PC-3 (cell line): ENCODE results near the gene SMAD5. TPM values are rescaled to one million over a fixed set of nuclear protein-coding genes. Genes with fewer than 3 reads are reported as not detected.

Source experiments
- ATAC-seq: fragments of 200-7000 bp; cut with Tn5 transposase; 2 replicates; pipeline ENCODE4 v1.9.1; 2020; ENCODE audit warnings: mild to moderate bottlenecking, moderate library complexity
- BruUV-seq: library from RNA; stranded (reverse); fragments of 400-500 nt; replicated peaks from 2 replicates; lab custom pipeline; 2021; lab: Mats Ljungman, UMichigan
- CTCF ChIA-PET: fragments of 300-600 bp; sonication (Branson Sonifier 250); formaldehyde crosslinking; loops from one replicate; lab custom pipeline; 2022; ENCODE audit warnings: antibody characterized with exemption; lab: Charles Lee
- POLR2A ChIA-PET: fragments of 300-600 bp; sonication (Branson Sonifier 250); formaldehyde crosslinking; loops from one replicate; lab custom pipeline; 2022; ENCODE audit warnings: antibody characterized with exemption; ENCODE audit not compliant: unreplicated experiment; lab: Charles Lee
- DNase-seq: peaks from one replicate; pipeline ENCODE4 v3.0.0-alpha.2; 2015
- H2AFZ ChIP-seq: fragments of 300-600 bp; sonication (generic); 2 replicates; pipeline ENCODE4 v1.6.0; 2016; ENCODE audit warnings: antibody characterized with exemption, low read length
- H3F3A ChIP-seq: fragments of 300-600 bp; sonication (generic); one replicate; pipeline ENCODE4 v1.6.0; 2017; ENCODE audit warnings: antibody characterized with exemption, low read length, control low read depth, mild to moderate bottlenecking; ENCODE audit not compliant: unreplicated experiment
- H3K27ac ChIP-seq: fragments of 300-600 bp; sonication (generic); 2 replicates; pipeline ENCODE4 v1.5.1; 2016; ENCODE audit warnings: mild to moderate bottlenecking, low read length
- H3K27me3 ChIP-seq: fragments of 300-600 bp; sonication (generic); 2 replicates; pipeline ENCODE4 v1.6.1; 2016; ENCODE audit warnings: low read length, mixed read lengths
- H3K36me3 ChIP-seq: fragments of 300-600 bp; sonication (generic); 2 replicates; pipeline ENCODE4 v1.6.1; 2016; ENCODE audit warnings: low read depth, mixed run types, low read length, mixed read lengths
- H3K4me1 ChIP-seq: fragments of 300-600 bp; sonication (generic); 2 replicates; pipeline ENCODE4 v1.5.1; 2016; ENCODE audit warnings: low read length; ENCODE audit not compliant: insufficient read depth
- H3K4me2 ChIP-seq: fragments of 300-600 bp; sonication (generic); 2 replicates; pipeline ENCODE4 v1.6.0; 2016; ENCODE audit warnings: low read length
- H3K4me3 ChIP-seq: fragments of 300-600 bp; sonication (generic); 2 replicates; pipeline ENCODE4 v1.5.1; 2016; ENCODE audit warnings: mild to moderate bottlenecking, low read length, mixed read lengths
- H3K79me2 ChIP-seq: fragments of 300-600 bp; sonication (generic); 2 replicates; pipeline ENCODE4 v1.6.1; 2017; ENCODE audit warnings: low read length, mixed read lengths
- H3K9ac ChIP-seq: fragments of 300-600 bp; sonication (generic); 2 replicates; pipeline ENCODE4 v1.6.0; 2016; ENCODE audit warnings: mild to moderate bottlenecking, low read length
- H3K9me2 ChIP-seq: fragments of 300-600 bp; sonication (generic); replicated peaks from 2 replicates; pipeline ENCODE4 v1.6.1; 2016; ENCODE audit warnings: mixed run types, low read length, mixed read lengths
- H3K9me3 ChIP-seq: fragments of 300-600 bp; sonication (generic); 2 replicates; pipeline ENCODE4 v1.6.1; 2016; ENCODE audit warnings: low read length, mixed read lengths
- H4K20me1 ChIP-seq: fragments of 300-600 bp; sonication (generic); 2 replicates; pipeline ENCODE4 v1.6.1; 2016; ENCODE audit warnings: low read length, mixed read lengths
- EZH2 ChIP-seq: fragments of 300-600 bp; sonication (generic); IDR thresholded peaks from one replicate; pipeline ENCODE4 v1.6.1; 2017; ENCODE audit warnings: antibody characterized with exemption, mild to moderate bottlenecking, low read length; ENCODE audit not compliant: unreplicated experiment
- EZH2phosphoT487 ChIP-seq: fragments of 300-600 bp; sonication (generic); IDR thresholded peaks from 2 replicates; pipeline ENCODE4 v1.6.1; 2018; ENCODE audit warnings: mild to moderate bottlenecking, antibody characterized with exemption, low read length, borderline replicate concordance
- intact Hi-C: fragments of 100-400 bp; cut with micrococcal nuclease; formaldehyde crosslinking; loops from 2 replicates; pipeline ENCODE4 v1.9.0; 2023
- total RNA-seq: library from RNA; depleted of rRNA; stranded (reverse); fragments of >200 nt; gene quantifications from 2 replicates; pipeline ENCODE4 v1.2.3, GENCODE V29; 2014
- TF ChIP-seq, protein P1 (sequence below): fragments of 300-600 bp; sonication (generic); conservative IDR thresholded peaks from 2 replicates; pipeline ENCODE4 v1.5.1; 2017; ENCODE audit warnings: antibody characterized with exemption, low read depth, mild to moderate bottlenecking, low read length

Gene SMAD5
- total RNA-seq, 1 experiment from 2014 or later = 28.5 TPM

DNA sequence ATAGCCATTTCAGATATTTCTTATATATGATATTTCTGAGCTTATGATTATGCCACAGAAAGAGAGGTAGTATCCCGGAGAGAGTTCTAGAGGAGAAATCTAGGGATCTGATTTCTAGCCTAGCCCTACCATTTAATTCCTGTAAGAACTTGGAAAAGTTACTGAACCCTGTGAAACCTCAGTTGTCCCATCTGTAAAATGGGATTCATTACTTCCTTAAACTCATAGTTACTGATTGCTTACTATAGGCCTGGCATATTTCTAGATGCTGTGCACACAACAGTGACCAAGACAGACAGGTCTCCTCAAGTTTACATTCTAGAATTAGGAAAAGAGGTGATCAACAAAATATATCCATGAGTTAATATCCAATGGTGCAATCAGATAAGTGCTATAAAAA lies 30.8 kb upstream of the SMAD5 start:
- ATAC-seq (no peak), DNase-seq (no peak)
- ChIA-PET POLR2A (no interaction called here), CTCF (no interaction called here)
- H3K79me2 ChIP-seq = no peaks in the 10 kb centered on the region
- H3K4me1 ChIP-seq = no peaks in the 10 kb centered on the region
- no peak for TF ChIP-seq EZH2
- TF ChIP-seq EZH2phosphoT487 = no peak
- TF ChIP-seq, protein P1, sequence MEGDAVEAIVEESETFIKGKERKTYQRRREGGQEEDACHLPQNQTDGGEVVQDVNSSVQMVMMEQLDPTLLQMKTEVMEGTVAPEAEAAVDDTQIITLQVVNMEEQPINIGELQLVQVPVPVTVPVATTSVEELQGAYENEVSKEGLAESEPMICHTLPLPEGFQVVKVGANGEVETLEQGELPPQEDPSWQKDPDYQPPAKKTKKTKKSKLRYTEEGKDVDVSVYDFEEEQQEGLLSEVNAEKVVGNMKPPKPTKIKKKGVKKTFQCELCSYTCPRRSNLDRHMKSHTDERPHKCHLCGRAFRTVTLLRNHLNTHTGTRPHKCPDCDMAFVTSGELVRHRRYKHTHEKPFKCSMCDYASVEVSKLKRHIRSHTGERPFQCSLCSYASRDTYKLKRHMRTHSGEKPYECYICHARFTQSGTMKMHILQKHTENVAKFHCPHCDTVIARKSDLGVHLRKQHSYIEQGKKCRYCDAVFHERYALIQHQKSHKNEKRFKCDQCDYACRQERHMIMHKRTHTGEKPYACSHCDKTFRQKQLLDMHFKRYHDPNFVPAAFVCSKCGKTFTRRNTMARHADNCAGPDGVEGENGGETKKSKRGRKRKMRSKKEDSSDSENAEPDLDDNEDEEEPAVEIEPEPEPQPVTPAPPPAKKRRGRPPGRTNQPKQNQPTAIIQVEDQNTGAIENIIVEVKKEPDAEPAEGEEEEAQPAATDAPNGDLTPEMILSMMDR = no peak
- H3K4me3 ChIP-seq = no peak overlapping the region
- no TSS peak for BruUV-seq
- no peak overlapping the region for H3K4me2 ChIP-seq
- H3K9me3 ChIP-seq = no peaks in the 10 kb centered on the region
- H4K20me1 ChIP-seq = no peaks in the 10 kb centered on the region
- intact Hi-C loops = no loop called here
- no peaks in the 10 kb centered on the region for H3K9me2 ChIP-seq
- H3K9ac ChIP-seq = no peak overlapping the region
- H3F3A ChIP-seq = no peaks in the 10 kb centered on the region
- H3K36me3 ChIP-seq = no peaks in the 10 kb centered on the region
- H3K27me3 ChIP-seq = no peaks in the 10 kb centered on the region
- H3K27ac ChIP-seq = no peak overlapping the region
- H2AFZ ChIP-seq = no peak overlapping the region

DNA sequence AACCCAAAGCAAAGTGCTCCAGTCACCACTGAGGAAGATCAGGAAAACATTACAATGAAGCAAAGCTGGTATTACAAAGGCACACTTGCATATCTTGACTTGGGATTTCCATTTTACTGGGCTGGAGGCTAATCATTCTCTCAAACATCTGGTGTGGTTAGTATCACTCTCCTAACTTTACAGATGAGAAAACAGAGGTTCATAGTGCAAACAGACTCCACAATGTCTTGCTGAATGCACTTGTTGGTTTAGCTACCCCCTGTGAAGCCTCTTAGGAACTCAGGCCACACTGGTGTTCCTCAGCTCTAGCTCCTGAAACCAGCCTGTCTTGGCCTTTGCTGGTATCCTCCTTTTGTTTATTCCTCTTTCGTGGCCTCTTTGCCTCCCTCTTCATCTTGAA lies 29.5 kb upstream of the SMAD5 start:
- Histone ChIP-seq H3K4me1 (no peaks in the 10 kb centered on the region), H3K36me3 (no peaks in the 10 kb centered on the region), H3K4me3 (no peak overlapping the region), H3K27ac (no peak overlapping the region), H3K9ac (no peak overlapping the region), H3K27me3 (no peaks in the 10 kb centered on the region), H3K9me2 (no peaks in the 10 kb centered on the region), H3K4me2 (no peak overlapping the region), H2AFZ (no peak overlapping the region), H4K20me1 (no peaks in the 10 kb centered on the region), H3K79me2 (no peaks in the 10 kb centered on the region), H3K9me3 (no peaks in the 10 kb centered on the region), H3F3A (no peaks in the 10 kb centered on the region)
- ChIA-PET CTCF (no interaction called here), POLR2A (no interaction called here)
- intact Hi-C loops = no loop called here
- no TSS peak for BruUV-seq
- no peak for ATAC-seq
- no peak for TF ChIP-seq EZH2phosphoT487
- no peak for TF ChIP-seq EZH2
- TF ChIP-seq, protein P1 = no peak
- DNase-seq = no peak

DNA sequence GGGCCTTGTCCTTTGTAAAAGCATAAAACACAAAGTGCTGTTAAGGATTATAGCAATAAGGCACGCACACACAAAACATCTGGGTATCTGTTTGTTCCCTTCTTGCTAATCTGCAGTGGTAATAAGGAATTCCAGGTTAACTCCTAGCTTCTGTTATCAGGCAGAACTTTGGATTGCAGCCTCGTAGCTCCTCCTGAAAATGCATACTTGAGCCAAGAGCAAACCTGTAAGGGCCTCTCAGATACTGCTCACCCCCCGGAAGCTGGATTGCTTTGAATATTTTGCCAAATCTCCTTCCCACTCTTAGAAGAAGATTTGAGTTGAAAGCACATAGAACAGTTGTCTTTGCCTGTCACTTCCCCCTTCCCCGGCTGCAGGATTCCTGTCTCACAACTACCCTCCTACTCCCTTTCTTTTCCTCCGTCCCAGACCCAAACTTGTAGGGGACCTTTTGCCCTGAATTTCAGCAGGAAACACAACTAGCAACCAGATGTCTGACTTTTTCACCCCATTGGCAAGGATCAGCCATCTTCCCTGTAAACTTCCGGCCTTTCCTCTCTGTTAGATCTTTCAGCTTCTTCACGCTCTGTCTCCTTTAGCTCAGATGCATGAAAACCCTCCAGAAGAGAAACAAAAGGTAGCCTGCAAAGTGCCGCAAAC lies 28.2 kb upstream of the SMAD5 start:
- no peaks in the 10 kb centered on the region for H3K4me1 ChIP-seq
- no peak overlapping the region for H3K4me3 ChIP-seq
- no TSS peak for BruUV-seq
- no peak for DNase-seq
- POLR2A ChIA-PET = no interaction called here
- intact Hi-C loops = no loop called here
- H4K20me1 ChIP-seq = no peaks in the 10 kb centered on the region
- TF ChIP-seq EZH2 (no peak), EZH2phosphoT487 (no peak)
- TF ChIP-seq, protein P1 = no peak
- H3K36me3 ChIP-seq = no peaks in the 10 kb centered on the region
- no peak overlapping the region for H2AFZ ChIP-seq
- no peak overlapping the region for H3K9ac ChIP-seq
- ATAC-seq = no peak
- no peak overlapping the region for H3K27ac ChIP-seq
- CTCF ChIA-PET = no interaction called here
- no peaks in the 10 kb centered on the region for H3F3A ChIP-seq
- H3K79me2 ChIP-seq = no peaks in the 10 kb centered on the region
- H3K4me2 ChIP-seq = no peak overlapping the region
- no peaks in the 10 kb centered on the region for H3K9me3 ChIP-seq
- H3K27me3 ChIP-seq = no peaks in the 10 kb centered on the region
- no peaks in the 10 kb centered on the region for H3K9me2 ChIP-seq
